Measurements from ENCODE around the gene RPS16. TPM values are rescaled to one million over a fixed set of nuclear protein-coding genes. Genes with fewer than 3 reads are reported as not detected.

Gene RPS16
- total and polyA plus RNA-seq, 2 of the 13 experiments (the other 11 are each of a cell fraction or from before 2014, with no cell fraction given) = 488 to 2,583 TPM

DNA sequence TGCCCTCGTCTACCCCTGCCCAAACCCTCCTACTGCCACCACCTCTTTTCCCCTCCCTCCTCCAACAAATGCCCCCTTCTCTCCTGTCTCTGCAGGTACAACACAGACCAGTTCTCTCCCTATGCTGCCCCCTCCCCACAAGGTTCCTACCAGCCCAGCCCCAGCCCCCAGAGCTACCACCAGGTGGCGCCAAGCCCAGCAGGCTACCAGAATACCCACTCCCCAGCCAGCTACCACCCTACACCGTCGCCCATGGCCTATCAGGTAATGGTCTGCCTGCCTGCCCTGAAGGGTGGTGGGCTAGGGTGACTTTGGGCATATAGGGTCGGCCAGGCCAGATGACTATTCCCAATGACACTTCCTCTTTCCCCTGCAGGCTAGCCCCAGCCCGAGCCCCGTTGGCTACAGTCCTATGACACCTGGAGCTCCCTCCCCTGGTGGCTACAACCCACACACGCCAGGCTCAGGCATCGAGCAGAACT, 38.4 kb upstream of the RPS16 start (continued):
- TF ChIP-seq, protein P1, sequence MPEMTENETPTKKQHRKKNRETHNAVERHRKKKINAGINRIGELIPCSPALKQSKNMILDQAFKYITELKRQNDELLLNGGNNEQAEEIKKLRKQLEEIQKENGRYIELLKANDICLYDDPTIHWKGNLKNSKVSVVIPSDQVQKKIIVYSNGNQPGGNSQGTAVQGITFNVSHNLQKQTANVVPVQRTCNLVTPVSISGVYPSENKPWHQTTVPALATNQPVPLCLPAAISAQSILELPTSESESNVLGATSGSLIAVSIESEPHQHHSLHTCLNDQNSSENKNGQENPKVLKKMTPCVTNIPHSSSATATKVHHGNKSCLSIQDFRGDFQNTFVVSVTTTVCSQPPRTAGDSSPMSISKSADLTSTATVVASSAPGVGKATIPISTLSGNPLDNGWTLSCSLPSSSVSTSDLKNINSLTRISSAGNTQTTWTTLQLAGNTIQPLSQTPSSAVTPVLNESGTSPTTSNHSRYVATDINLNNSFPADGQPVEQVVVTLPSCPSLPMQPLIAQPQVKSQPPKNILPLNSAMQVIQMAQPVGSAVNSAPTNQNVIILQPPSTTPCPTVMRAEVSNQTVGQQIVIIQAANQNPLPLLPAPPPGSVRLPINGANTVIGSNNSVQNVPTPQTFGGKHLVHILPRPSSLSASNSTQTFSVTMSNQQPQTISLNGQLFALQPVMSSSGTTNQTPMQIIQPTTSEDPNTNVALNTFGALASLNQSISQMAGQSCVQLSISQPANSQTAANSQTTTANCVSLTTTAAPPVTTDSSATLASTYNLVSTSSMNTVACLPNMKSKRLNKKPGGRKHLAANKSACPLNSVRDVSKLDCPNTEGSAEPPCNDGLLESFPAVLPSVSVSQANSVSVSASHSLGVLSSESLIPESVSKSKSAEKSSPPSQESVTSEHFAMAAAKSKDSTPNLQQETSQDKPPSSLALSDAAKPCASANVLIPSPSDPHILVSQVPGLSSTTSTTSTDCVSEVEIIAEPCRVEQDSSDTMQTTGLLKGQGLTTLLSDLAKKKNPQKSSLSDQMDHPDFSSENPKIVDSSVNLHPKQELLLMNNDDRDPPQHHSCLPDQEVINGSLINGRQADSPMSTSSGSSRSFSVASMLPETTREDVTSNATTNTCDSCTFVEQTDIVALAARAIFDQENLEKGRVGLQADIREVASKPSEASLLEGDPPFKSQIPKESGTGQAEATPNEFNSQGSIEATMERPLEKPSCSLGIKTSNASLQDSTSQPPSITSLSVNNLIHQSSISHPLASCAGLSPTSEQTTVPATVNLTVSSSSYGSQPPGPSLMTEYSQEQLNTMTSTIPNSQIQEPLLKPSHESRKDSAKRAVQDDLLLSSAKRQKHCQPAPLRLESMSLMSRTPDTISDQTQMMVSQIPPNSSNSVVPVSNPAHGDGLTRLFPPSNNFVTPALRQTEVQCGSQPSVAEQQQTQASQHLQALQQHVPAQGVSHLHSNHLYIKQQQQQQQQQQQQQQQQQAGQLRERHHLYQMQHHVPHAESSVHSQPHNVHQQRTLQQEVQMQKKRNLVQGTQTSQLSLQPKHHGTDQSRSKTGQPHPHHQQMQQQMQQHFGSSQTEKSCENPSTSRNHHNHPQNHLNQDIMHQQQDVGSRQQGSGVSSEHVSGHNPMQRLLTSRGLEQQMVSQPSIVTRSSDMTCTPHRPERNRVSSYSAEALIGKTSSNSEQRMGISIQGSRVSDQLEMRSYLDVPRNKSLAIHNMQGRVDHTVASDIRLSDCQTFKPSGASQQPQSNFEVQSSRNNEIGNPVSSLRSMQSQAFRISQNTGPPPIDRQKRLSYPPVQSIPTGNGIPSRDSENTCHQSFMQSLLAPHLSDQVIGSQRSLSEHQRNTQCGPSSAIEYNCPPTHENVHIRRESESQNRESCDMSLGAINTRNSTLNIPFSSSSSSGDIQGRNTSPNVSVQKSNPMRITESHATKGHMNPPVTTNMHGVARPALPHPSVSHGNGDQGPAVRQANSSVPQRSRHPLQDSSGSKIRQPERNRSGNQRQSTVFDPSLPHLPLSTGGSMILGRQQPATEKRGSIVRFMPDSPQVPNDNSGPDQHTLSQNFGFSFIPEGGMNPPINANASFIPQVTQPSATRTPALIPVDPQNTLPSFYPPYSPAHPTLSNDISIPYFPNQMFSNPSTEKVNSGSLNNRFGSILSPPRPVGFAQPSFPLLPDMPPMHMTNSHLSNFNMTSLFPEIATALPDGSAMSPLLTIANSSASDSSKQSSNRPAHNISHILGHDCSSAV (CRISPR knock-in tag; IDR thresholded peaks at IDR 0.05; ENCODE audit: borderline replicate concordance) = no peak
- TF ChIP-seq THYN1 (CRISPR knock-in tag; IDR thresholded peaks at IDR 0.05; ENCODE audit: borderline replicate concordance, low read depth) (no peak), FOSL2 (CRISPR knock-in tag; IDR thresholded peaks at IDR 0.05) (no peak), ZNF773 (CRISPR knock-in tag; IDR thresholded peaks at IDR 0.05; ENCODE audit: borderline replicate concordance) (no peak), SP1 (IDR thresholded peaks at IDR 0.05) (no peak), SP1 (CRISPR knock-in tag; IDR thresholded peaks at IDR 0.05) (no peak), NCOA1 (CRISPR knock-in tag; IDR thresholded peaks at IDR 0.05) (no peak), EHMT2 (IDR thresholded peaks at IDR 0.05; ENCODE audit: borderline replicate concordance, low read depth, low read length) (no peak), HMGXB4 (CRISPR knock-in tag; IDR thresholded peaks at IDR 0.05; ENCODE audit: borderline replicate concordance in 1 of 2, low read depth in 1 of 2) (0 out of 4 replicates have a peak, but pooled peaks of 1 of the 2 experiments have one; percentile 20), CEBPG (CRISPR knock-in tag; IDR thresholded peaks at IDR 0.05) (no peak), ATF2 (CRISPR knock-in tag; IDR thresholded peaks at IDR 0.05) (no peak), DPF2 (CRISPR knock-in tag; IDR thresholded peaks at IDR 0.05; ENCODE audit: borderline replicate concordance, low read depth) (no peak), ZNF577 (CRISPR knock-in tag; IDR thresholded peaks at IDR 0.05; ENCODE audit: borderline replicate concordance, low read depth) (no peak), ZNF629 (CRISPR knock-in tag; conservative IDR thresholded peaks at IDR 0.05) (no peak), SRY (CRISPR knock-in tag; IDR thresholded peaks at IDR 0.05) (no peak), AGO1 (IDR thresholded peaks at IDR 0.05; ENCODE audit: low read depth, low read length, poor library complexity, severe bottlenecking) (no peak)
- TF ChIP-seq, protein P2, sequence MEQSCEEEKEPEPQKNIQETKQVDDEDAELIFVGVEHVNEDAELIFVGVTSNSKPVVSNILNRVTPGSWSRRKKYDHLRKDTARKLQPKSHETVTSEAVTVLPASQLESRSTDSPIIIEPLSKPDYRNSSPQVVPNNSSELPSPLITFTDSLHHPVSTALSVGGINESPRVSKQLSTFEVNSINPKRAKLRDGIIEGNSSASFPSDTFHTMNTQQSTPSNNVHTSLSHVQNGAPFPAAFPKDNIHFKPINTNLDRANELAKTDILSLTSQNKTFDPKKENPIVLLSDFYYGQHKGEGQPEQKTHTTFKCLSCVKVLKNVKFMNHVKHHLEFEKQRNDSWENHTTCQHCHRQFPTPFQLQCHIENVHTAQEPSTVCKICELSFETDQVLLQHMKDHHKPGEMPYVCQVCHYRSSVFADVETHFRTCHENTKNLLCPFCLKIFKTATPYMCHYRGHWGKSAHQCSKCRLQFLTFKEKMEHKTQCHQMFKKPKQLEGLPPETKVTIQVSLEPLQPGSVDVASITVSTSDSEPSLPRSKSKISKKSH (CRISPR knock-in tag; IDR thresholded peaks at IDR 0.05; ENCODE audit: borderline replicate concordance) = 0 out of 2 replicates have a peak, but pooled peaks have one; percentile 46

Measured in HepG2 (cell line).